ENCODE data around the gene PRR7.

The PRR7 gene

GRCh38 chr5:177499842-177500241, 53.2 kb downstream of the PRR7 start:
- DNase-seq (ENCODE audit: low spot score), result no peak
- no peak for TF ChIP-seq CTCF (IDR thresholded peaks at IDR 0.05; ENCODE audit: borderline replicate concordance, control extremely low read depth, extremely low read depth, insufficient read depth, missing control alignments)
- in situ Hi-C loops (cut with MboI; ENCODE audit: low sequenced_read_pairs, unreplicated experiment), result no loop called here

GRCh38 chr5:177500685-177501522, 54.3 kb downstream of the PRR7 start:
- DNase-seq (ENCODE audit: low spot score), result peak; percentile 77
- peak; percentile 94 for TF ChIP-seq CTCF (IDR thresholded peaks at IDR 0.05; ENCODE audit: borderline replicate concordance, control extremely low read depth, extremely low read depth, insufficient read depth, missing control alignments)
- in situ Hi-C loops (cut with MboI; ENCODE audit: low sequenced_read_pairs, unreplicated experiment), result no loop called here

- in situ Hi-C loops (cut with MboI; ENCODE audit: low sequenced_read_pairs, unreplicated experiment), result no loop called here
- no peak for TF ChIP-seq CTCF (IDR thresholded peaks at IDR 0.05; ENCODE audit: borderline replicate concordance, control extremely low read depth, extremely low read depth, insufficient read depth, missing control alignments)
- DNase-seq (ENCODE audit: low spot score), result peak; percentile 71
Measured at GRCh38 chr5:177501874-177502678, 55.5 kb downstream of the PRR7 start.

- no peak for DNase-seq (ENCODE audit: low spot score)
- in situ Hi-C loops (cut with MboI; ENCODE audit: low sequenced_read_pairs, unreplicated experiment), result no loop called here
- no peak for TF ChIP-seq CTCF (IDR thresholded peaks at IDR 0.05; ENCODE audit: borderline replicate concordance, control extremely low read depth, extremely low read depth, insufficient read depth, missing control alignments)
Measured at GRCh38 chr5:177502886-177503285, 56.3 kb downstream of the PRR7 start.

- no peak for TF ChIP-seq CTCF (IDR thresholded peaks at IDR 0.05; ENCODE audit: borderline replicate concordance, control extremely low read depth, extremely low read depth, insufficient read depth, missing control alignments)
- in situ Hi-C loops (cut with MboI; ENCODE audit: low sequenced_read_pairs, unreplicated experiment), result no loop called here
- DNase-seq (ENCODE audit: low spot score), result no peak
Measured at GRCh38 chr5:177503351-177504085, 56.9 kb downstream of the PRR7 start.
